NT2/D1 (cell line): Measurements from ENCODE around the gene XIRP2.

Experiments used
- DNase-seq: peaks from one replicate; pipeline ENCODE4 v3.0.0-alpha.2; 2011; ENCODE audit warnings: low read depth, low spot score
- H3K27me3 ChIP-seq: 2 replicates; pipeline ENCODE4 v1.6.0; 2011; ENCODE audit warnings: mild to moderate bottlenecking; ENCODE audit not compliant: insufficient read length, insufficient read depth
- H3K36me3 ChIP-seq: 2 replicates; pipeline ENCODE4 v1.6.1; 2011; ENCODE audit warnings: mild to moderate bottlenecking, low read length, mixed read lengths; ENCODE audit not compliant: insufficient read depth, insufficient read length
- H3K4me1 ChIP-seq: 2 replicates; pipeline ENCODE4 v1.5.1; 2011; ENCODE audit not compliant: insufficient read depth, insufficient read length
- H3K4me3 ChIP-seq: 2 replicates; pipeline ENCODE4 v1.5.1; 2011; ENCODE audit warnings: low read depth; ENCODE audit not compliant: insufficient read length
- H3K9ac ChIP-seq: 2 replicates; pipeline ENCODE4 v1.6.0; 2011; ENCODE audit warnings: low read depth; ENCODE audit not compliant: insufficient read length
- H3K9me3 ChIP-seq: 2 replicates; pipeline ENCODE4 v1.5.1; 2011; ENCODE audit warnings: mild to moderate bottlenecking, low read length; ENCODE audit not compliant: insufficient read depth
- SUZ12 ChIP-seq: IDR thresholded peaks from 2 replicates; pipeline ENCODE4 v1.6.1; 2011; ENCODE audit not compliant: insufficient read length, insufficient read depth; ENCODE audit errors: extremely low read depth
- YY1 ChIP-seq: IDR thresholded peaks from 2 replicates; pipeline ENCODE4 v1.6.1; 2011; ENCODE audit not compliant: insufficient read length, insufficient read depth
- ZNF274 ChIP-seq: IDR thresholded peaks from 2 replicates; pipeline ENCODE4 v1.6.1; 2011; ENCODE audit warnings: mild to moderate bottlenecking, low read depth, low read length

The XIRP2 gene

DNA sequence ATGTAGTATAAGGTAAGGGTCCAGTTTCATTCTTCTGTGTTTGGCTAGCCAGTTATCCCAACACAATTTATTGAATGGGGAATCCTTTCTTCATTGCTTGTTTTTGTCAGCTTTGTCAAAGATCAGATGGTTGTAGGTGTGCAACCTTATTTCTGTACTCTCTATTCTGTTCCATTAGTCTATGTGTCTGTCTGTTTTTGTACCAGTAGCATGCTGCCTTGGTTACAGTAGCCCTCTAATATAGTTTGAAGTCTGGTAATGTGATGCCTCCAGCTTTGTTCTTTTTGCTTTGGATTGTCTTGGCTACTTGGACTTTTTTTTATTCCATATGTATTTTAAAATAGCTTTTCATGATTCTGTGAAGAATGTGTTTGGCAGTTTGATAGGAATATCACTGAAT lies 222.1 kb downstream of the XIRP2 start:
- Histone ChIP-seq H3K4me1 (no peaks in the 10 kb centered on the region), H3K4me3 (no peak overlapping the region), H3K9me3 (no peaks in the 10 kb centered on the region), H3K27me3 (no peaks in the 10 kb centered on the region), H3K9ac (no peak overlapping the region), H3K36me3 (no peaks in the 10 kb centered on the region)
- TF ChIP-seq YY1 = no peak
- TF ChIP-seq SUZ12 = no peak
- no peak for TF ChIP-seq ZNF274
- DNase-seq = no peak

GRCh38 chr2:167114018-167114417 lies 225.7 kb downstream of the XIRP2 start:
- Histone ChIP-seq H3K36me3 (no peaks in the 10 kb centered on the region), H3K4me1 (no peaks in the 10 kb centered on the region), H3K9me3 (no peaks in the 10 kb centered on the region), H3K27me3 (no peaks in the 10 kb centered on the region), H3K4me3 (no peak overlapping the region), H3K9ac (no peak overlapping the region)
- no peak for DNase-seq
- TF ChIP-seq YY1 (no peak), SUZ12 (no peak), ZNF274 (no peak)

- no peak for DNase-seq
- H3K27me3 ChIP-seq = no peaks in the 10 kb centered on the region
- H3K4me3 ChIP-seq = no peak overlapping the region
- H3K36me3 ChIP-seq = no peaks in the 10 kb centered on the region
- H3K9ac ChIP-seq = no peak overlapping the region
- no peaks in the 10 kb centered on the region for H3K4me1 ChIP-seq
- H3K9me3 ChIP-seq = no peaks in the 10 kb centered on the region
- TF ChIP-seq SUZ12 (no peak), YY1 (no peak), ZNF274 (no peak)
These were observed 227.3 kb downstream of the XIRP2 start for GRCh38 chr2:167115541-167115940.

DNA sequence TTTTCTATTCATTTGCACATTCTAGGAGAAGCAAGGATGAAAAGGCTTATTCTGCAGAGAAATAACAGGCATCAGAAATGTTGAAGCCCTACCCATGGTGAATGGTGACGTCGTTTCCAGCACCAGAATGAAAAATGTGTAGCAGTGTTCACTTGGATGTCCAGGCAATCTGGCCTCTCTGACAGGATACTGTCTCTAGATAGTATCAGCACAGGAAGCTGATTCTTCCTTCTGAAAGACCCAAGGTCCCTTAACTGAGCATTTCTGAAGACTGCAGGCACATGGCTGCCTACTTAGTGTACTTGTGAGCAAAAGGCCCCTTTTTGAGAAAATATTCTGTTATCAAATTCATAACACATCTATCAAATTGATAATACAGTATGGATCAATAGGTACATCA lies 234.1 kb downstream of the XIRP2 start:
- DNase-seq = no peak
- no peak overlapping the region for H3K9ac ChIP-seq
- no peak overlapping the region for H3K4me3 ChIP-seq
- TF ChIP-seq ZNF274 (no peak), YY1 (no peak), SUZ12 (no peak)
- H3K27me3 ChIP-seq = no peaks in the 10 kb centered on the region
- H3K9me3 ChIP-seq = no peaks in the 10 kb centered on the region
- H3K36me3 ChIP-seq = no peaks in the 10 kb centered on the region
- no peaks in the 10 kb centered on the region for H3K4me1 ChIP-seq

DNA sequence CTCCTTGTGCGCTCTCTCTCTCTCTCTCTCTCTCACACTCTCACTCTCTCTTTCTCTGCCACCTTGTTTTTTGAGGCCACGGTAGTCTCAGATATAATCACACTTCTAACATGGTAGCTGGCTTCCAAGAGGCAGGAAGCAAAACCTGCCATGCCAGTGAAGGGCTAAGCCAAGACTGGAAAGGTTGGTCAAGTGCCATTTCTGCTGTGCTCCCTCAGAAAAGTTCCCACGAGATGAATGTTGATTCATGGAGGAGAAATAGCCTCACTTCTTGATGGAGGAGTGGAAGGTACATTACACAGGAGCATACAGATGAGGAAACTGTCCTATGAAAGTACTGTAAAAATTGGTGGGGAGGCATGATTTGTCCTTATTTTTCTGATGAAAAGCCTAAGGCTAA lies 237.9 kb downstream of the XIRP2 start:
- Histone ChIP-seq H3K4me1 (no peaks in the 10 kb centered on the region), H3K9ac (no peak overlapping the region), H3K9me3 (no peaks in the 10 kb centered on the region), H3K27me3 (no peaks in the 10 kb centered on the region), H3K4me3 (no peak overlapping the region), H3K36me3 (no peaks in the 10 kb centered on the region)
- TF ChIP-seq ZNF274 = no peak
- TF ChIP-seq YY1 = no peak
- no peak for TF ChIP-seq SUZ12
- DNase-seq = no peak

DNA sequence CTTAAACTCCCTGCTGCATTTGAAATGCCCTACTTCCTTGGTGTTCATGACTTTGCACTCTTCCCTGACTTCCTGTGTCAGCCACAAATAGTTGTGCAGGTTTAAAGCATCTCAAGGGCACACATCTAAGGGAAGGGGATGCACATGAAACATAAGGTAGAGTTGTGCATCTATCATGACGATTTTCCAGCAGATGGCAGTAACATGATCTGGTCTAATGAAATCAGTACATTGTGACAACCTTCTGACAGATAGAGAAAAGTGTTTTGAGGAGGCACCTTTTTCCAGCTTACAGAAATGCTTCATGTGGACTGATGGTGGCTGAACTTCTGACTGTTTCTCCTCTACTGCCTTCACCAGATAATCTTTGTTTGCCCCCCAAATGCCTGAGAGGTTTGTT lies 238.9 kb downstream of the XIRP2 start:
- no peaks in the 10 kb centered on the region for H3K36me3 ChIP-seq
- H3K9ac ChIP-seq = no peak overlapping the region
- H3K4me1 ChIP-seq = no peaks in the 10 kb centered on the region
- DNase-seq = no peak
- TF ChIP-seq ZNF274 = no peak
- TF ChIP-seq SUZ12 = no peak
- TF ChIP-seq YY1 = no peak
- H3K27me3 ChIP-seq = no peaks in the 10 kb centered on the region
- no peaks in the 10 kb centered on the region for H3K9me3 ChIP-seq
- H3K4me3 ChIP-seq = no peak overlapping the region

GRCh38 chr2:167128130-167128529 lies 239.8 kb downstream of the XIRP2 start:
- Histone ChIP-seq H3K9ac (no peak overlapping the region), H3K27me3 (no peaks in the 10 kb centered on the region), H3K36me3 (no peaks in the 10 kb centered on the region), H3K9me3 (no peaks in the 10 kb centered on the region), H3K4me1 (no peaks in the 10 kb centered on the region), H3K4me3 (no peak overlapping the region)
- no peak for DNase-seq
- TF ChIP-seq YY1 (no peak), ZNF274 (no peak), SUZ12 (no peak)

DNA sequence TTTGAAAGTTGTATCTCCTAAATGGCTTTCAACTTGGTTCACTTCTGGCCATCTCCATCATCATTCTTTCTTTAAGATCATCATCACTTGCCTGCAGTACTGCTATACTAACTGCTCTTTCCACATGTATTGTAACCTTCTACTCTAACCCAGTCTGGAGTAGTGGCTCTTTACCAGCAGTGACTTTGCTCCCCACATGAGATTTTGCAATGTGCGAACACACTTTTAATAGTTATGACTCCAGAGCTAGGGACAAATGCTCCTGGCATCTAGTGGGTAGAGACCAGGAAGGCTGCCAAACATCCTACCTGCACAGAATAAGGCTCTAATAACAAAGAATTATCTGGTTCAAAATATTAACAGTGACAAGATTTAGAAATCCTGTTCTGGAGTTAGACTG lies 243.8 kb downstream of the XIRP2 start:
- Histone ChIP-seq H3K9ac (no peak overlapping the region), H3K4me3 (no peak overlapping the region), H3K36me3 (no peaks in the 10 kb centered on the region), H3K4me1 (no peaks in the 10 kb centered on the region), H3K27me3 (no peaks in the 10 kb centered on the region), H3K9me3 (no peaks in the 10 kb centered on the region)
- TF ChIP-seq SUZ12 (no peak), ZNF274 (no peak), YY1 (no peak)
- no peak for DNase-seq
